ENCODE measurements around the gene PTGIR.

GRCh38 chr19:46660551-46661019 is 35.7 kb upstream of the PTGIR start:
- TF ChIP-seq CTCF (IDR thresholded peaks at IDR 0.05) (no peak), POLR2A (IDR thresholded peaks at IDR 0.05) (no peak)

Measured in lower leg skin (tissue), 3 donors.